AG09319 (cell line): ENCODE data around the gene ARPC2.

Experiments used
- DNase-seq: peaks from one replicate; pipeline ENCODE4 v3.0.0-alpha.2; 2010; ENCODE audit warnings: low read depth; ENCODE audit errors: extremely low read depth
- CTCF ChIP-seq: IDR thresholded peaks from 2 replicates; pipeline ENCODE4 v1.5.1; 2011; ENCODE audit warnings: low read depth, mild to moderate bottlenecking, inconsistent platforms, low read length, moderate library complexity

Gene ARPC2

GRCh38 chr2:218293715-218294429 lies 76.9 kb downstream of the ARPC2 start:
- no peak for TF ChIP-seq CTCF
- no peak for DNase-seq

GRCh38 chr2:218294430-218295022 lies 77.5 kb downstream of the ARPC2 start:
- no peak for DNase-seq
- no peak for TF ChIP-seq CTCF

GRCh38 chr2:218295029-218295428 lies 78.0 kb downstream of the ARPC2 start:
- no peak for TF ChIP-seq CTCF
- no peak for DNase-seq

GRCh38 chr2:218296200-218296599 lies 79.2 kb downstream of the ARPC2 start:
- no peak for DNase-seq
- no peak for TF ChIP-seq CTCF

GRCh38 chr2:218296847-218297246 lies 79.9 kb downstream of the ARPC2 start:
- TF ChIP-seq CTCF: no peak
- DNase-seq: no peak

GRCh38 chr2:218298314-218298875 lies 81.4 kb downstream of the ARPC2 start:
- no peak for DNase-seq
- no peak for TF ChIP-seq CTCF

GRCh38 chr2:218300141-218300540 lies 83.2 kb downstream of the ARPC2 start:
- TF ChIP-seq CTCF: no peak
- no peak for DNase-seq
